GM12865 (cell line): ENCODE measurements around the gene TUT1.
"Not testable (repeated sequence)": the region's sequence is repeated elsewhere in the genome, so short reads cannot be mapped to it uniquely, and the experiment has no call there.

Experiments
- DNase-seq: peaks from one replicate; pipeline ENCODE4 v3.0.0; 2010; ENCODE audit warnings: low read depth
- H3K4me3 ChIP-seq: 2 replicates; pipeline ENCODE4 v1.5.1; 2011; ENCODE audit warnings: mild to moderate bottlenecking, low read depth, low read length, control low read depth
- TF ChIP-seq, protein P1 (sequence below): IDR thresholded peaks from 2 replicates; pipeline ENCODE4 v1.5.1; 2011; ENCODE audit warnings: low read length, control low read depth, low read depth, inconsistent platforms; ENCODE audit not compliant: insufficient read depth; ENCODE audit errors: missing control alignments

TUT1 gene

DNA sequence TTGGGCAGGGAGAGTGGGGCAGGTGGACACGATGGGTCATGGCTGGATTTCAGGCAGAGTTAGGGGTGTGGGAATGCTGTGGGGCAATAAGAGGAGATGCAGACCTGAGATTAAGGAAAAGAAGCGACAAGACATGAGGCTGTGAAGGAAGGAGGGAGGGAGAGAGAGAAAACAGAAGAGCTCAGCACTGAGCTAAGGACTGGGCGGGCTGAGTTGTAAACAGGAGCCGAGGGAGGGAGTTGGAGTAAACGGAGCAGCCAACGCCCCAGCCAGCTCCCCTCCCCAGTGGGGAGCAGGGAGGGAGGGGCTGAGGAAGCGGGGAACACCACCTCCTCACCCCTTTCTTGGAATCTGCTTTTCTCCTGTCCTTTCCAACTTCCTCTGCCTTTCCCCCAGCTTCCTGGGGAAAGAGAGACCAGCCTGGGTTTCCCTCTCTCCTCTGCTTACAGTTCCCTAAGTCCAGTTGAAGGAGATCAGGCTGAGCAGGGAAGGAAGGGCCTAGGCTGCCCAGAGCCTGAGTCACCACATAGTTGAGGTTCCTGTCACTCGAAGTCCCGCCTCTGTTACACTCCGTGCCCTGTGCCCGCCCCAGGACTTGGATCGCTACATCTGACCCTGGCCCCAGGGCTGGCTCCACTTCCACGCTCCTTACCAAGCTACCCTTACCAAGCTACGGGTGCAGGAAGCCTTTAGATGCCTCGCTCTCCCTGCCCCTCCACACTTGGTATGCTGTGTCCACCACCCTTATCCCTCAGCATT is 38.1 kb downstream of the TUT1 start:
- no peak overlapping the region for H3K4me3 ChIP-seq
- peak; percentile 54 for DNase-seq
- TF ChIP-seq, protein P1, sequence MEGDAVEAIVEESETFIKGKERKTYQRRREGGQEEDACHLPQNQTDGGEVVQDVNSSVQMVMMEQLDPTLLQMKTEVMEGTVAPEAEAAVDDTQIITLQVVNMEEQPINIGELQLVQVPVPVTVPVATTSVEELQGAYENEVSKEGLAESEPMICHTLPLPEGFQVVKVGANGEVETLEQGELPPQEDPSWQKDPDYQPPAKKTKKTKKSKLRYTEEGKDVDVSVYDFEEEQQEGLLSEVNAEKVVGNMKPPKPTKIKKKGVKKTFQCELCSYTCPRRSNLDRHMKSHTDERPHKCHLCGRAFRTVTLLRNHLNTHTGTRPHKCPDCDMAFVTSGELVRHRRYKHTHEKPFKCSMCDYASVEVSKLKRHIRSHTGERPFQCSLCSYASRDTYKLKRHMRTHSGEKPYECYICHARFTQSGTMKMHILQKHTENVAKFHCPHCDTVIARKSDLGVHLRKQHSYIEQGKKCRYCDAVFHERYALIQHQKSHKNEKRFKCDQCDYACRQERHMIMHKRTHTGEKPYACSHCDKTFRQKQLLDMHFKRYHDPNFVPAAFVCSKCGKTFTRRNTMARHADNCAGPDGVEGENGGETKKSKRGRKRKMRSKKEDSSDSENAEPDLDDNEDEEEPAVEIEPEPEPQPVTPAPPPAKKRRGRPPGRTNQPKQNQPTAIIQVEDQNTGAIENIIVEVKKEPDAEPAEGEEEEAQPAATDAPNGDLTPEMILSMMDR, result no peak

DNA sequence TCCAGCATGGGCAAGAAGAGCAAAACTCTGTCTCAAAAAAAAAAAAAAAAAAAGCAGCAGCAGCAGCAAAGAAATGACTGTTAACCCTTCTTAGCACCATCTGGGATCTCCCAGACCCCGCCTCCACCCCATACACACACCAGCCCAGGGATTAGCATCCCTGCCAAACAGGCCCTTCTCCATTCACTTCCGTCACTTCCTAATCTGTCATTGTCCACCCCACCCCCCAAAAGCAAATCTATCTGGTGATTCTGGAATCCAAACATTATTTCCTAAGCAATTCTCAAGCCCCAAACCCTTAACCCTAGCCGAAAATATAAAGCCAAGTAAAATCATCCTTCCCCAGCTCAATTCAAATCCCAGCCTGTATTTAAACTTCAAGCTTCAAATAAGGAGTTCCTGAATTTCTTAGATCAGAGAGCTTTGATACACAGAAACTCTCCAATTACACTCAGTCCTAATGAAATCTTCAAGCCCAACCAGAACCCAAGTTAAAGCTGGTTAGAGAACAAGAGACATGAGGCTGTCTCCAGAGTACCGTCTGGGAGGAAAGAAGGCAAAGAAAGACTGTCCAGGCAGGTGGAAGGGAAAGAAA is 38.7 kb downstream of the TUT1 start:
- no peak overlapping the region for H3K4me3 ChIP-seq
- no peak for DNase-seq
- TF ChIP-seq, protein P1, result no peak

DNA sequence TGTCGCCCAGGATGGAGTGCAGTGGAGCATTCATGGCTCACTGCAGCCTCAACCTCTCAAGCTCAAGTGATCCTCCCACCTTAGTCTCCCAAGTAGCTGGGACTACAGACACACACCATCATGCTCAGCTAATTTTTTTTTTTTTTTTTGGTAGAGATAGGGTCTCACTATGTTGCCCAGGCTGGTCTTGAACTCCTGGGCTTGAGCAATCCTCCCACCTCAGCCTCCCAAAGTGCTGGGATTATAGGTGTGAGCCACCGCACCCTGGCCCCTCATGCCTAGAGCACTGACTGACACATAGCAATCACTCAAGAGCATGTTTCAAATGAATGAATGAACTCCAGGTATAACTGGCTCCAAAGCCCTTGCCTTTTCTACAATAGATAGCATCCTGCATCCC is 40.8 kb downstream of the TUT1 start:
- not testable (repeated sequence) for DNase-seq, H3K4me3 ChIP-seq

GRCh38 chr11:62548545-62549335 is 42.6 kb downstream of the TUT1 start:
- TF ChIP-seq, protein P1, result no peak
- DNase-seq, result no peak
- H3K4me3 ChIP-seq, result no peak overlapping the region

DNA sequence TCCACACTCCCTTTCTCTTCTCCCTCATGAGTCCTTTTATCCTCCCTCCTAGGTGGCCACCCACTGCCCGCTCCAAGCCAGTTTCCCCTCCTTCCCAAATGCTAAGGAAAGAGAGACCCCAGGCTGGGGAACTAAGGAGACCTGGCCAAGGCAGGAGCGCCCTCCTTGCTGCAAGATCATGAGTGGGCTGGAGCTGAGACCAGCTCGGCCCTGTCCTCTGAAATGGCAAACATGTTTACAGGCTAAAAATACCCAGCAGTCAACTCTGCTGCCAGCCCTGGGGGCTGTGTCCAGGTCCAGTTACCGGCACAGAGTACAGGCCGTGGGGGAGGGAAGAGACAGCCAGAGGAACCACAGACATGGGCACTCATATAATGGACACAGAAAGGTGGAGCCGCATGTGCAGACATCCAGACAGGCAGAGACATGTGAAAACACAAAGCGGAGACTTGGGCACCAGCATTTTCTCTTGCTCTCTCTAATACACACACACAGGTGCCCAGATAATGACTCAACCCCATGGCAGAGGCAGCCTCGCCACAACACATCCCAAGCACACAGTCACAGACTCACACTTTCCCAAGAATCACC is 43.5 kb downstream of the TUT1 start:
- no peak overlapping the region for H3K4me3 ChIP-seq
- TF ChIP-seq, protein P1, result no peak
- DNase-seq, result no peak

DNA sequence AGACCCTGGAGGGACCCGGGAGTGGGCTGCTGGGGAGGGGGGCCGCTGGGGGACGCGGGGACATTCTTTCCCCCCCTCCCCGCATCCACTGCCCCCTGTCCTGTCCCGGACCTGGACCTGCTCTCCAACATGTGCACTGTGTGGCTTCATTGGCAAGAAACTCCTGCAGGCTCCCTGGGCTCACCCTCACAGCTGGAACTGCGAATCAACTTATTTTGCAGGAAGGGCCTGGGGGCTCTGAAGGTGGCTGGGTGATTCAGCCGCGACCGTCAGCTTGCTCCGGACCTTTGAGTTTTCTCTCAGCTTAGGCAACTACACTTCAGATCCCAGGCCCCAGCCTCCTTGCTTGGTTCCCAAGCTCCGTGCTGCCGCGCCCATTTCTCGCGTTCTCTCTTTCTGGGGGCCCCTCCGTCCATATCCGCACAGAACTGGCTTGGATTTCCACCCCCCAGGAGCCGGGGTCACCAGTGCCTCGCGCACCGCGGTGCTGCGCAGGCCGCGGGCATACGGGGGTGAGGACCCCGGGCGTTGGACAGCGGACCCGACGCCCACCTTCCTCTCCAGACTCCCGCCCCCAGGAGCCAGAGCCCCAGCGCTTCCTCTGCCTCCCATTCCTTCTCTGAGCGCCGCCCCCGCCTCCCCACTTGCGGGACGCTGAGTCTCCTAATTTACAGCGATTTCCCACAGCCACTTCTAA is 44.2 kb downstream of the TUT1 start:
- H3K4me3 ChIP-seq, result peak overlapping the region; percentile 77
- no peak for DNase-seq
- TF ChIP-seq, protein P1, result no peak
